ENCODE results near the gene LINS1.

GRCh38 chr15:100602823-100603393 lies 924 bp upstream of the LINS1 start:
- TF ChIP-seq TAF1 (IDR thresholded peaks at IDR 0.05; ENCODE audit: borderline replicate concordance, low read depth, low read length) (peak; percentile 17; the same call in 1 of the 2 replicates), POLR2A (IDR thresholded peaks at IDR 0.05; ENCODE audit: low read depth, low read length) (no peak; the same call in 1 of the 2 replicates), POLR2AphosphoS5 (IDR thresholded peaks at IDR 0.05; ENCODE audit: low read depth, low read length) (peak; percentile 49; the same call in 1 of the 2 replicates)
